Measurements from ENCODE around the gene STK40.

DNA sequence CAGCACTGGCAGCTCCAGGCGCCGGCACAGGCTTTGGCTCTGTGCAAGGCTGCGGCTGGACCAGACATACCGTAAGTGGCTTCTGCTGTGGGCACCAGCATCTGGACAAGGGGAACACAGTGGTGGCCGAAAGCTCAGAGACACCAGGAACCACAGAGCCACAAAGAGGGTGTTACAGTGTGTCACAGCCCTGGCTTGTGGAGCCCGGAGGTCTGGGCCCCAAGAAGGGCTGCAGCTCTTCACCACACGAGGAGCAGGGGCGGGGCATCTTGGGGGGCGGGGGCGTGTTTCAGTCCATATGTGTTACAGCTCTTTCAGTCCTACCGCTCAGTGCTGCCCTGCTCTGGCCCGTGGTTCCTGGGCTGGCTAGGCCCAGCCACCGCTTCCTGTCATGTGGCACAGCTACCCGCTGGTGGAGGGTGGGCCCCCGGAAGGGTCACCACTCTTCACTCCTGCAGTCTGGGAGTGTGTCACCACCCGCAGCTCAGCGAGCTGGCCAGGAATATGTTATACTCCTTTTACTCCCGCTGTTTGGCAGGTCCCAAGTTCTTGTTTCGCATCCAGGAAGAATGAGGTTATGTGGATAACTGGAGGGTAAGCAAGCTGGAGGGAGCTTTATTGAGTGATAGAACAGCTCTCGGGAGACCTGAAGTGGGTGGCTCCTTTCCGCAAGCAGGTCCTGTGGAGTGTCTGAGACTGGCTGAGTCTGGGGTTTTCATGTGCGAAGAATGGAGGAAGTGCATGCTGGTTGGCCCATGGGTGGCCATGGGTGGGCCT, 15.3 kb upstream of the STK40 start:
- TF ChIP-seq POLR2A (IDR thresholded peaks at IDR 0.05) (no peak), EP300 (IDR thresholded peaks at IDR 0.05) (no peak)
- TF ChIP-seq, protein P1, sequence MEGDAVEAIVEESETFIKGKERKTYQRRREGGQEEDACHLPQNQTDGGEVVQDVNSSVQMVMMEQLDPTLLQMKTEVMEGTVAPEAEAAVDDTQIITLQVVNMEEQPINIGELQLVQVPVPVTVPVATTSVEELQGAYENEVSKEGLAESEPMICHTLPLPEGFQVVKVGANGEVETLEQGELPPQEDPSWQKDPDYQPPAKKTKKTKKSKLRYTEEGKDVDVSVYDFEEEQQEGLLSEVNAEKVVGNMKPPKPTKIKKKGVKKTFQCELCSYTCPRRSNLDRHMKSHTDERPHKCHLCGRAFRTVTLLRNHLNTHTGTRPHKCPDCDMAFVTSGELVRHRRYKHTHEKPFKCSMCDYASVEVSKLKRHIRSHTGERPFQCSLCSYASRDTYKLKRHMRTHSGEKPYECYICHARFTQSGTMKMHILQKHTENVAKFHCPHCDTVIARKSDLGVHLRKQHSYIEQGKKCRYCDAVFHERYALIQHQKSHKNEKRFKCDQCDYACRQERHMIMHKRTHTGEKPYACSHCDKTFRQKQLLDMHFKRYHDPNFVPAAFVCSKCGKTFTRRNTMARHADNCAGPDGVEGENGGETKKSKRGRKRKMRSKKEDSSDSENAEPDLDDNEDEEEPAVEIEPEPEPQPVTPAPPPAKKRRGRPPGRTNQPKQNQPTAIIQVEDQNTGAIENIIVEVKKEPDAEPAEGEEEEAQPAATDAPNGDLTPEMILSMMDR (IDR thresholded peaks at IDR 0.05) = no peak
